GM12864 (cell line): ENCODE results near the gene USP9X.
"Not testable (repeated sequence)": the region's sequence is repeated elsewhere in the genome, so short reads cannot be mapped to it uniquely, and the experiment has no call there.

Source experiments
- DNase-seq: peaks from one replicate; pipeline ENCODE4 v3.0.0-alpha.2; 2011; ENCODE audit warnings: low read depth
- H3K4me3 ChIP-seq: 2 replicates; pipeline ENCODE4 v1.5.1; 2011; ENCODE audit warnings: mild to moderate bottlenecking, low read depth, low read length, control low read depth
- TF ChIP-seq, protein P1 (sequence below): IDR thresholded peaks from 2 replicates; pipeline ENCODE4 v1.5.1; 2011; ENCODE audit warnings: low read depth, mild to moderate bottlenecking, moderate library complexity, low read length, control low read depth, inconsistent platforms; ENCODE audit errors: missing control alignments

USP9X gene

DNA sequence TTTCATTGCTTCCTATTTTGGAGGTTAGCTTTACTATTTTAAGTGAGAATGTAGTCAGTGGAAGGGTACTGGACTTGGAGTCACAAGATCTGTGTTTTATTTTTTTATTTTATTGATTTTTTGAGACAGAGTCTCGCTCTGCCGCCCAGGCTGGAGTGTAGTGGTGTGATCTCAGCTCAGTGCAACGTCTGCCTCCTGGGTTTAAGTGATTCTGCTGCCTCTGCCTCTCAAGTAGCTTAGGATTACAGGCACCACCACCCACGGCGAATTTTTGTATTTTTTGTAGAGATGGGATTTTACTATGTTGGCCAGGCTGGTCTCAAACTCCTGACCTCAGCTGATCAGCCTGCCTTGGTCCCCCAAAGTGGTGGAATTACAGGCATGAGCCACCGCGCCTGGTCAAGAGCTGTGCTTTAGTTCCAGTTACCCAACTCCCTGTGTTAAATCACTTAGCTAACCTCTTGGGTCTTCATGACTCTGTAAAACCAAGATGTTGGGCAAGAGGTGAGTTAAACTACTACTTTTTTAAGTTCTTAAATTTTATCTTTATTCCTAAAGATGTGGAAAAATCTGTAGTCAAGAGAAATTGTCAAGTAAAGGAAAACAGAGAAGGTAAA lies 11.2 kb downstream of the USP9X start:
- DNase-seq: no peak
- H3K4me3 ChIP-seq: no peak overlapping the region
- TF ChIP-seq, protein P1, sequence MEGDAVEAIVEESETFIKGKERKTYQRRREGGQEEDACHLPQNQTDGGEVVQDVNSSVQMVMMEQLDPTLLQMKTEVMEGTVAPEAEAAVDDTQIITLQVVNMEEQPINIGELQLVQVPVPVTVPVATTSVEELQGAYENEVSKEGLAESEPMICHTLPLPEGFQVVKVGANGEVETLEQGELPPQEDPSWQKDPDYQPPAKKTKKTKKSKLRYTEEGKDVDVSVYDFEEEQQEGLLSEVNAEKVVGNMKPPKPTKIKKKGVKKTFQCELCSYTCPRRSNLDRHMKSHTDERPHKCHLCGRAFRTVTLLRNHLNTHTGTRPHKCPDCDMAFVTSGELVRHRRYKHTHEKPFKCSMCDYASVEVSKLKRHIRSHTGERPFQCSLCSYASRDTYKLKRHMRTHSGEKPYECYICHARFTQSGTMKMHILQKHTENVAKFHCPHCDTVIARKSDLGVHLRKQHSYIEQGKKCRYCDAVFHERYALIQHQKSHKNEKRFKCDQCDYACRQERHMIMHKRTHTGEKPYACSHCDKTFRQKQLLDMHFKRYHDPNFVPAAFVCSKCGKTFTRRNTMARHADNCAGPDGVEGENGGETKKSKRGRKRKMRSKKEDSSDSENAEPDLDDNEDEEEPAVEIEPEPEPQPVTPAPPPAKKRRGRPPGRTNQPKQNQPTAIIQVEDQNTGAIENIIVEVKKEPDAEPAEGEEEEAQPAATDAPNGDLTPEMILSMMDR: no peak

DNA sequence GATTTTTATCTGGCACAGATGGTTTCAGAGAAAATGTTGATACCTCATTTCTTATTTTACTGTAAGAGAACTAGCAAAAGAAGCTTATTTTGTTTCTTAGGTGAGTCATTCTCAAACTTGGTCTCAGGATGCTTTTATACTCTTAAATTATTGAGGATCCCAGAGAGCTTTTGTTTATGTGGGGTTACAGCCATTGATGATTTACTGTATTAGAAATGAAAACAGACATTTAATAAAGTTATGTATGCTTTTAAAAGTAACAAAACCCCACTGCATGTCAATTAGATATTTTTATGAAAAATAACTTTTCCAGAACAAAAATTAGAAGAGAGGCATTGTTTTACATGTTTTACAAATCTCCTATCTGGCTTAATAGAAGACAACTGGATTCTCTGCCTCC lies 12.1 kb downstream of the USP9X start:
- DNase-seq: no peak
- H3K4me3 ChIP-seq: no peak overlapping the region
- TF ChIP-seq, protein P1: no peak

DNA sequence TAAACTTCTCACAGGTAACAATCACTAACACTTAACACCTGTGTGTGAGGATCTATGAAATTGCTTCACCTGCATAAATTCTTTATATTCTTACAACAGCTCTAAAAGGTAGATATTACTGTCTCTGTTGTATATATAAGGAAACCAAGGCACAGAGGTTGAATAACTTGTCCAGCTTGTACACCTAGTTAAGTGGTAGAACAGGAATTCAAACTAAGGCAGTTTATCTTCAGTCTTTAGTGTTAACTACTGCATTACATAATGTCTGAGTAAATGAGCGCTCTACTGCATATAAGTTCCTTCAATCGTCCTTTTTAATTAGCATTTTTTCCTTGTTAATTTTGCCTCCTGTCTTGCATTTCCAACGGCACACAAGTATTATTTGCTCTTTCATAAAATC lies 15.0 kb downstream of the USP9X start:
- H3K4me3 ChIP-seq: no peak overlapping the region
- TF ChIP-seq, protein P1: no peak
- DNase-seq: no peak

DNA sequence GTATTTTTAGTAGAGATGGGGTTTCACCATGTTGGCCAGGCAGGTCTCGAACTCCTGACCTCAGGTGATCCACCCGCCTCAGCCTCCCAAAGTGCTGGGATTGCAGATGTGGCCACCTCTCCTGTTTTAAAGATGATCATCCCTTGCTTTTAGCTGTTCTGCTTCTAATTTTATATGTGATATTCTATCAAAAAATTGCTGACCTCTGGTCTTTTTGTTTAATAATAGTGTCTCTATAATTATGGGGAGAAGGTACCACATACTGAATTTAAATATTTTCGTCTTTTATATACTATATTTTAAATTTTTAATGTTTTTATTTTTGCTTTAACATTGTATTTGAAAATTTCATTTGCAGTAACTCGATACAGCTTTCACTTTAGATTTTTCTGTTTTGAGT lies 15.6 kb downstream of the USP9X start:
- no peak overlapping the region for H3K4me3 ChIP-seq
- no peak for DNase-seq
- TF ChIP-seq, protein P1: no peak

DNA sequence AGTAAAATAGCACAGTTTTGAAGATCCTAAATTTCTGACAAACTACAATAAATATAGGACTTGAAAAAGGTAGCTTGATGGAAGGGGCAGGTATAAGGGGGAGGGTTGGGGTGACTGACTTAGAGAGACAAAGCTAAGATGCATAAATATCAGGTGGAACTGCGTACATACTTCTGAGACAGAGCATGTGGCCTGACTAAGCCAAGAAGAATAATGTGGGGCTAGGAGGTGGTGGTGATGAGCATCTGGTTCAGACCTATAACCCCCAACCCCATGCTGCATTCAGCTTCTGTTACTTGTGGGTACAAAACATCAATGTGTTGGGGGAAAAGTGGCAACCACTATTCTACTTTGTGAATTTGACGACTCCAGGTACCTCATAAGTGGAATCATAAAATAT lies 19.8 kb downstream of the USP9X start:
- no peak overlapping the region for H3K4me3 ChIP-seq
- TF ChIP-seq, protein P1: no peak
- no peak for DNase-seq

DNA sequence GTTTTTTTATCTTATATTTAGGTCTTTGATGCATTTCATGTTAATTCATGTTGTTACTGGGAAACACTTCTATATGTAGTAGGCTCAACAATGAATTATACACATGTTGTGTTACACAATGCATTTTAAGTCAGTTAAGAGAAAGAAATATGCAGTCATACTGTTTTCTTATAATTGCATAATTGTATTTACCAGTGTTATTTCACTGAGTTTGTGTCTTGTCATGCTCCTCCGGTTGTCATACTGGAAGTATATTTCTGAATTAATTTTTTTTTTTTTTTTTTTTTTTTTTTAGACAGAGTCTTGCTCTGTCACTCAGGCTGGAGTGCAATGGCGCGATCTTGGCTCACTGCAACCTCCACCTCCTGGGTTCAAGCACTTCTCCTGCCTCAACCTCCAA lies 21.0 kb downstream of the USP9X start:
- not testable (repeated sequence) for H3K4me3 ChIP-seq, DNase-seq

DNA sequence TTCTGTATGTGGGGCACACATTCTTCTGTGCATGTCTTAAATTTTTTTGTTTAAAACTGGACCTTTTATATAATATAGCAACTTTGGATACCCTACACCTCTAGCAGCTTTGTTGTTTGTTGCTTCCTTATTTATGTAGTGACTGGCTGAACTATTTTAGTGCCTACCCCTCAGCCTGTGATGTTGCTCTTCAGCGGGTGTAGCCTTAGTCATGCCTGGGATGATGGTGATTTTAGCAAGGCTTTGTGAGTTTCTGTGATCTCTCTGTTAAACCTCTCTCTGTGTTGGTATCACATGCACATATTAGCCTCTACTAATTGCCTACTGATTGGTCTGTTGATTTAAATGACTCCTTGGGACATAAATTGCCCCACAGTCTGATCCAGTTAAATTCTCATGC lies 22.8 kb downstream of the USP9X start:
- TF ChIP-seq, protein P1: no peak
- H3K4me3 ChIP-seq: no peak overlapping the region
- no peak for DNase-seq
